Measurements from ENCODE around the gene CCDC88B.

CCDC88B gene

DNA sequence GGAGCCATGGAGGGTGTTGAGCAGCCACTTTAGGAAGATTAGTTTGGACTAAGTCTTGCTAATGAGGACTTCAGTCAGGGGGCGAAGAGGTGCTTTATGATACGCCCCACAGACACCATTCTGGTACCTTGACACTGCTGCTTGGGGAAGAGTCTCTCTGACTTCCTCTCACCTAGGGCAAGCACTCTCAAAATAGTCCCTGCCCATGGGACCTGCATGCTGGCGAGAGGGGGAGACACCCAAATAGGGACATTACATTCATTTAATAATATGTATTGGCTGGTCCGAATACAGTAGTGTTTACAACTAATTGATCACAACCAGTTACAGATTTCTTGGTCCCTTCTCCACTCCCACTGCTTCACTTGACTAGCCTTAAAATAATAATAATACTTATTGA, 44.2 kb upstream of the CCDC88B start:
- DNase-seq (ENCODE audit: low read depth) = no peak
- TF ChIP-seq, protein P1, sequence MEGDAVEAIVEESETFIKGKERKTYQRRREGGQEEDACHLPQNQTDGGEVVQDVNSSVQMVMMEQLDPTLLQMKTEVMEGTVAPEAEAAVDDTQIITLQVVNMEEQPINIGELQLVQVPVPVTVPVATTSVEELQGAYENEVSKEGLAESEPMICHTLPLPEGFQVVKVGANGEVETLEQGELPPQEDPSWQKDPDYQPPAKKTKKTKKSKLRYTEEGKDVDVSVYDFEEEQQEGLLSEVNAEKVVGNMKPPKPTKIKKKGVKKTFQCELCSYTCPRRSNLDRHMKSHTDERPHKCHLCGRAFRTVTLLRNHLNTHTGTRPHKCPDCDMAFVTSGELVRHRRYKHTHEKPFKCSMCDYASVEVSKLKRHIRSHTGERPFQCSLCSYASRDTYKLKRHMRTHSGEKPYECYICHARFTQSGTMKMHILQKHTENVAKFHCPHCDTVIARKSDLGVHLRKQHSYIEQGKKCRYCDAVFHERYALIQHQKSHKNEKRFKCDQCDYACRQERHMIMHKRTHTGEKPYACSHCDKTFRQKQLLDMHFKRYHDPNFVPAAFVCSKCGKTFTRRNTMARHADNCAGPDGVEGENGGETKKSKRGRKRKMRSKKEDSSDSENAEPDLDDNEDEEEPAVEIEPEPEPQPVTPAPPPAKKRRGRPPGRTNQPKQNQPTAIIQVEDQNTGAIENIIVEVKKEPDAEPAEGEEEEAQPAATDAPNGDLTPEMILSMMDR (IDR thresholded peaks at IDR 0.05; ENCODE audit: low read length, missing control alignments) = no peak
- no peak overlapping the region for H3K4me3 ChIP-seq (replicated peaks; ENCODE audit: low read depth, low read length)

GRCh38 chr11:64296236-64296635, 43.8 kb upstream of the CCDC88B start:
- DNase-seq (ENCODE audit: low read depth) = no peak
- no peak overlapping the region for H3K4me3 ChIP-seq (replicated peaks; ENCODE audit: low read depth, low read length)
- TF ChIP-seq, protein P1 (IDR thresholded peaks at IDR 0.05; ENCODE audit: low read length, missing control alignments) = no peak

GRCh38 chr11:64296830-64297698, 42.9 kb upstream of the CCDC88B start:
- DNase-seq (ENCODE audit: low read depth) = no peak
- H3K4me3 ChIP-seq (replicated peaks; ENCODE audit: low read depth, low read length) = no peak overlapping the region
- TF ChIP-seq, protein P1 (IDR thresholded peaks at IDR 0.05; ENCODE audit: low read length, missing control alignments) = no peak

DNA sequence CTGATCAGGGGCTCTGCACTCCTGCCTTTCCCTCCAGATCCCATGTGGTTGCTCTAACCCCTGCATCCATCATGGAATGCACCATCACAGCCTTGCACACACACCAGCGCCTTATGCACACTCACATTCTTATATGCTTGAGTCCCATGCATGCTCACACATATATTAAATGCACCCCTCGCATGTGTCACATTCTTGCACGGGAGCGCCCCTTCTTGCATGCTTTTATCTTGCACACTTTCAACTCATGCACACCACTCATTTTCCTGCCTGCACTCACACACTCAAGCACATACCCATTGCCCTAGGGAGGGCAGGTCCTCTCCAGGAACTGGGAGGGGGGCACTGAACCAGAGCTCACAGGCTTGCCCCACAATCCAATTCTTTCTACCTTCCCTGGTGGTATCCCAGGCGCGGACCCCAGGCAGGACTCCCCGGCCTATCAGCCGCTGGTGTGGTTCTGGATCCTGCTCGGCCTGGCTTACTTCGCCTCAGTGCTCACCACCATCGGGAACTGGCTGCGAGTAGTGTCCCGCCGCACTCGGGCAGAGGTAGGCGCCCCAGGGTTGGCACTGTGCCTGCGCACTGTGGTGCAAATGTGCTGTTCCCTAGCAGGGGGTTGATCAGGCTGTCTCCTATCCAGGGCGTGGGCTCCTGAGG, 42.2 kb upstream of the CCDC88B start:
- TF ChIP-seq, protein P1 (IDR thresholded peaks at IDR 0.05; ENCODE audit: low read length, missing control alignments) = no peak
- DNase-seq (ENCODE audit: low read depth) = no peak

GRCh38 chr11:64298966-64299846, 40.8 kb upstream of the CCDC88B start:
- no peak for DNase-seq (ENCODE audit: low read depth)
- TF ChIP-seq, protein P1 (IDR thresholded peaks at IDR 0.05; ENCODE audit: low read length, missing control alignments) = no peak
- H3K4me3 ChIP-seq (replicated peaks; ENCODE audit: low read depth, low read length) = no peak overlapping the region

More for the DNA sequence above, 42.2 kb upstream of the CCDC88B start:
- no peak overlapping the region for H3K4me3 ChIP-seq (replicated peaks; ENCODE audit: low read depth, low read length)

DNA sequence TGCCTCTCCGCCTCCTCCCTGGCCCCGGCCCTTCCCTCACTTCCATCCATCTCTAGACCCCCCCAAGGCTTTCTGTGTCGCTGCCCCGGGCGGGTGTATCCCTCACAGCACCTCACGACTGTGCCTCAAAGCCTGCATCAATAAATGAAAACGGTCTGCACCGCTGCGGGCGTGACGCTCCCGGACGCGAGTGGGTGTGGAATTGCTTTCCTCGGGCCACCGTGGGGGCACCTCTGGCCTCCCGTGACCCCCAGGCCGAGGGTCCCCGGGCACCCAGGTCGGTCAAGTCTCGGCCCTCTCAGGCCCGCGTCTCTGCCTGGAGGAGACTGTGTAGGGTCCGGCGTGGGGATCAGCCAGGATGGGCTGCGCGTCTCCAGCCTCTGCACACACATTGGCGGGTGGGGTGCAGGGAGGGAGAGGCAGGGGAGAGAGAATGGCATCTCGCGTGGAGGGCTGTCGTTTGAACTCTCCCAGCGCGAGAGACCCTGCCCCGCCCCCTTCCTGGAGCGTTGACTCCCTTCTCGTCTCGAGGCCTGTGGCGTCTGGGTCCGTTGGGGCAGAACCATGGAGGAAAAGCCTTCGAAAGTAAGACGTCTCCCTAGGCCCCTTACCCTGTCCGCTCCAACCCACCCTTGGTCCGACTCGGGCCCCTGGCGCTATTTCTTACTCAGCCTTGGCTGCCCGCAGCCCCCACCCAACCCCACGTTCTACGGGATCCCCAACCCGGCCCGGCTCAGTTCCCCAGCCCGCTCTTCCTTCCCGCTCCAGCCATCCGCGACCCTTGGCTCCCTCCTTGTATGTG, 40.0 kb upstream of the CCDC88B start, which contains the start of gene CATSPERZ:
Gene CATSPERZ (plus strand): TSS at position 512 of the 802 bp plus-strand sequence. CDS start 53 bp downstream, at position 565.
- TF ChIP-seq, protein P1 (IDR thresholded peaks at IDR 0.05; ENCODE audit: low read length, missing control alignments) = no peak
- H3K4me3 ChIP-seq (replicated peaks; ENCODE audit: low read depth, low read length) = peak within 1 kb of the TSS; percentile 40
- no peak for DNase-seq (ENCODE audit: low read depth)
